T-helper 17 cell (primary cell): ENCODE data around the gene KHK. TPM values are rescaled to one million over a fixed set of nuclear protein-coding genes. Genes with fewer than 3 reads are reported as not detected.

Experiments used
- ATAC-seq: fragments of 150-1000 bp; cut with Tn5 transposase; 2 replicates; pipeline ENCODE4 v1.10.0; 2021; ENCODE audit warnings: mild to moderate bottlenecking, moderate library complexity
- DNase-seq, 3 donors: peaks; one replicate each; pipeline versions ENCODE4 v3.0.0 to v3.0.0-alpha.2; 2020 to 2021
- H3K9me3 ChIP-seq: one replicate; pipeline ENCODE4 v1.7.0; 2013; ENCODE audit warnings: low read length, mild to moderate bottlenecking; ENCODE audit not compliant: control insufficient read depth, poor library complexity, severe bottlenecking
- H3K27ac Mint-ChIP-seq: one replicate; pipeline ENCODE4 v1.8.0; 2022; ENCODE audit warnings: mild to moderate bottlenecking, moderate library complexity, mixed read lengths
- H3K27me3 Mint-ChIP-seq: one replicate; pipeline ENCODE4 v1.8.0; 2022; ENCODE audit warnings: mixed read lengths
- H3K36me3 Mint-ChIP-seq: one replicate; pipeline ENCODE4 v1.8.0; 2022; ENCODE audit warnings: low read depth, mixed read lengths
- H3K4me1 Mint-ChIP-seq: one replicate; pipeline ENCODE4 v1.8.0; 2022; ENCODE audit warnings: mild to moderate bottlenecking, mixed read lengths
- H3K4me3 Mint-ChIP-seq: one replicate; pipeline ENCODE4 v1.8.0; 2022; ENCODE audit warnings: mild to moderate bottlenecking, moderate library complexity, mixed read lengths
- total RNA-seq, 4 donors: library from RNA in 2 of 4; stranded (reverse) in 2 of 4; gene quantifications; one replicate each; pipeline ENCODE4 v1.2.3 and lab custom pipeline; 2022 to 2026

Gene KHK
- total RNA-seq, 2 donors from 2014 or later = 4.5 to 5.4 TPM

- peak; percentile 86 to 96 (median 93) for DNase-seq
- Mint-ChIP-seq H3K36me3 (peaks cover 3% of the 10 kb centered on the region), H3K27ac (peak within 1 kb of the TSS; percentile 98), H3K4me3 (peak within 1 kb of the TSS; percentile 86), H3K27me3 (peaks cover 5% of the 10 kb centered on the region), H3K4me1 (peaks cover 32% of the 10 kb centered on the region)
- peak; percentile 79 for ATAC-seq
- no peaks in the 10 kb centered on the region for H3K9me3 ChIP-seq
Measured at GRCh38 chr2:27050996-27051901, 35.3 kb upstream of the KHK start, which contains the start of gene AGBL5. TSS of gene AGBL5 (plus strand) at chr2:27051668. CDS start at chr2:27052959, 1,291 bp downstream.

DNA sequence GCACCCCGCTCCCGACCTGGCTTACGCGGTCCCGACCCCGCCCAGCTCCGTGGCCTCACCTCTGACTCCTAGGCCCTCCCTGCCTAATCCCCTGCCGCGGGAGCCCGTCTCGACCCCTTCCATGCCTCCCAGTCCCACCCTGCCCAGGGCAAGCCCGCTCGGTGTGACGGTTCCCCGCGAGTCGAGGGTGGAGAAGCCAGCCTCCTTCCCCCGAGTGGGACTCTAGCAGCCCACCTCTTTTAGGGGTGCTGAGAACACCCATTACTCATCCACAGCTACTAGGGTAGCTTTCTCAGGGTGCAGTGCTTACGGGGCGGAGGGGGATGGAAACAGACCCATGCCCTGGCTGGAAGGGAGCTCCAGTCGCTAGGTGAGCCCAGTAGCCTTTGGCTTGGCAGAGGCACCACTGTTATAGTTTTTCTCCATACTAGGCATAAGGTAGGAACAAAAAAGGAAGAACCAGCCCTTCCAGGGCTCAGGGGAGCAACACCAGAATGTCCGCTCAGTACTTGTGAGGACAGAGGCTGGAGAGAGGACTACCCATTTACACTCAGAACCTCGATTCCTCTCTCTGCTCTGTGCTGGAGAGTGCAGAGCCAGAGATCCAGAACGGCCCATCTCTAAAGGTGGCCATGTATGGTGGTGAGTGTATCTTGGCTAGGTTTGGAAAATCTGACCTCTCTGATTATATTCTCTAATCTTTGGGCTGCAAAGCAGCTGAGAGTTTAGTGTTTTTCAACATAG lies 34.5 kb upstream of the KHK start:
- Mint-ChIP-seq H3K4me1 (peaks cover 32% of the 10 kb centered on the region), H3K27me3 (peaks cover 5% of the 10 kb centered on the region), H3K4me3 (peak overlapping the region; percentile 86), H3K36me3 (peaks cover 3% of the 10 kb centered on the region), H3K27ac (peak overlapping the region; percentile 98)
- ATAC-seq (no peak), DNase-seq (peak in 1 of 3 donors; percentile 27)
- no peaks in the 10 kb centered on the region for H3K9me3 ChIP-seq

DNA sequence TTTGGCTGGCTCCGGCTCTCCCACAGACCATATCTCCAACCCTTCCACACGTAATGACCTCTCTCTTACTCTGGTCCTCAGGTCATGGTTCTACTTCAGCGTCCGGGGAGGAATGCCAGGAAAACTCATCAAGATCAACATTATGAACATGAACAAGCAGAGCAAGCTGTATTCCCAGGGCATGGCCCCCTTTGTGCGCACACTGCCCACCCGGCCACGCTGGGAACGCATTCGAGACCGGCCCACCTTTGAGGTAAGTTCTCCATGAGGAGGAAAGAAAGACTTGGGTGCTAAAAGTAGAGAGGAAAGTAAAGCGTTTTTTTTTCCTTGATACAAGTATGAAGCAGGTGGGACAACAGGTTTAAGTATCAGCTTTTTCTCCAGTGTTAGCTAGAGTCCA lies 33.3 kb upstream of the KHK start:
- Mint-ChIP-seq H3K36me3 (peaks cover 3% of the 10 kb centered on the region), H3K4me1 (peaks cover 30% of the 10 kb centered on the region), H3K4me3 (no peak overlapping the region), H3K27me3 (peaks cover 5% of the 10 kb centered on the region), H3K27ac (peak overlapping the region; percentile 79)
- no peaks in the 10 kb centered on the region for H3K9me3 ChIP-seq
- DNase-seq (no peak), ATAC-seq (no peak)

DNA sequence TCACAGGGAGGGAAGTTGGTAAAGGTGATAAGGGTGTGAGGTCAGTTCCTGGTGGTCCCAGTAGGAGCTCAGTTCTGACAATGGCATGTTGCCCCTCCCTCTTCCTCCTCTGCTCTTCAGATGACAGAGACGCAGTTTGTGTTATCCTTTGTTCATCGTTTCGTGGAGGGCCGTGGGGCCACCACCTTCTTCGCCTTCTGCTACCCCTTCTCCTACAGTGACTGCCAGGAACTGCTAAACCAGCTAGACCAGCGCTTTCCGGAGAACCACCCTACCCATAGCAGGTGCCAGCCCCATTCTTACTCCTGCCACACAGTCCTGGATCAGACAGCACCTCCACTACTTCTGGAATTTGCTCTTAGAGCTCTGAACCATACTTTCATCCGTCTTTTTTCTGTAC lies 32.8 kb upstream of the KHK start:
- Mint-ChIP-seq H3K27ac (peak overlapping the region; percentile 79), H3K4me1 (peaks cover 30% of the 10 kb centered on the region), H3K36me3 (peaks cover 3% of the 10 kb centered on the region)

GRCh38 chr2:27054721-27055120 lies 31.9 kb upstream of the KHK start:
- no peaks in the 10 kb centered on the region for H3K9me3 ChIP-seq
- H3K4me3 Mint-ChIP-seq = no peak overlapping the region
- no peak overlapping the region for H3K27ac Mint-ChIP-seq
- H3K27me3 Mint-ChIP-seq = peaks cover 5% of the 10 kb centered on the region
- H3K36me3 Mint-ChIP-seq = peaks cover 3% of the 10 kb centered on the region
- ATAC-seq (no peak), DNase-seq (no peak)
- peaks cover 26% of the 10 kb centered on the region for H3K4me1 Mint-ChIP-seq

More for the DNA sequence above, 32.8 kb upstream of the KHK start:
- Mint-ChIP-seq H3K27me3 (peaks cover 5% of the 10 kb centered on the region), H3K4me3 (peak overlapping the region; percentile 41)
- H3K9me3 ChIP-seq = no peaks in the 10 kb centered on the region
- ATAC-seq (no peak), DNase-seq (no peak)

DNA sequence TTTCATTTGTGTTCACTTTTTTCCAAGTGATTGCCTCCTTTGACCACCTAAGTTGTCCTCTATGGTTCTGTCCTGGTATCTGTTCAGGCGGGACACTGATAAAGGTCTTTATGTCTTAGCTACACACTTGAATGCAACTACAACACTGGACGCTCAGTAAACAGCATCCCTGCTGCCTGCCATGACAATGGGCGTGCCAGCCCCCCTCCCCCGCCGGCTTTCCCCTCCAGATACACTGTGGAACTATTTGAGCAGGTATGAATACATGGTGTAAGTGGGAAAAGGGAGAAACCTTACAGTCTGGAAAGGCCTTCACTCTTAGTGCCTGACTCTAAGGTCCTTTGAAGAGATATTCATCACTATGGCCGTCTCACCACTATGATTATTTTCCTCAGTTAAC lies 29.4 kb upstream of the KHK start:
- no peaks in the 10 kb centered on the region for H3K9me3 ChIP-seq

DNA sequence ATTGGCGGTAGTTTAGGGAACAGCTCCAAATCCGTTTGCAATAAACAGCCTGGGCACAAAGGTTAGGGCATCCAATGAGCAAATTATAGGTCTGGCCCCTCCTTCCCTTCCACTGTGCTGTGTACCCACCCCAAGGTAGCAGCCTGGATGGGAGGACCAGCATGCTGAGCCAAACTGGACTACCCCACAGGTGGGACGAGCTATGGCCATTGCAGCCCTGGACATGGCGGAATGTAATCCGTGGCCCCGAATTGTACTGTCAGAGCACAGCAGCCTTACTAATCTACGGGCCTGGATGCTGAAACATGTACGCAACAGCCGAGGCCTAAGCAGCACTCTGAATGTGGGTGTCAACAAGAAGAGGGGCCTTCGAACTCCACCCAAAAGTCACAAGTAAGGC lies 28.4 kb upstream of the KHK start:
- Mint-ChIP-seq H3K36me3 (peaks cover 2% of the 10 kb centered on the region), H3K4me3 (no peak overlapping the region), H3K4me1 (peaks cover 14% of the 10 kb centered on the region), H3K27ac (no peak overlapping the region), H3K27me3 (no peaks in the 10 kb centered on the region)
- no peaks in the 10 kb centered on the region for H3K9me3 ChIP-seq
- no peak for ATAC-seq
- DNase-seq = no peak

More for the DNA sequence above, 29.4 kb upstream of the KHK start:
- DNase-seq (no peak), ATAC-seq (no peak)
- no peak overlapping the region for H3K27ac Mint-ChIP-seq
- no peaks in the 10 kb centered on the region for H3K27me3 Mint-ChIP-seq
- peaks cover 2% of the 10 kb centered on the region for H3K36me3 Mint-ChIP-seq
- no peak overlapping the region for H3K4me3 Mint-ChIP-seq
- peaks cover 12% of the 10 kb centered on the region for H3K4me1 Mint-ChIP-seq

DNA sequence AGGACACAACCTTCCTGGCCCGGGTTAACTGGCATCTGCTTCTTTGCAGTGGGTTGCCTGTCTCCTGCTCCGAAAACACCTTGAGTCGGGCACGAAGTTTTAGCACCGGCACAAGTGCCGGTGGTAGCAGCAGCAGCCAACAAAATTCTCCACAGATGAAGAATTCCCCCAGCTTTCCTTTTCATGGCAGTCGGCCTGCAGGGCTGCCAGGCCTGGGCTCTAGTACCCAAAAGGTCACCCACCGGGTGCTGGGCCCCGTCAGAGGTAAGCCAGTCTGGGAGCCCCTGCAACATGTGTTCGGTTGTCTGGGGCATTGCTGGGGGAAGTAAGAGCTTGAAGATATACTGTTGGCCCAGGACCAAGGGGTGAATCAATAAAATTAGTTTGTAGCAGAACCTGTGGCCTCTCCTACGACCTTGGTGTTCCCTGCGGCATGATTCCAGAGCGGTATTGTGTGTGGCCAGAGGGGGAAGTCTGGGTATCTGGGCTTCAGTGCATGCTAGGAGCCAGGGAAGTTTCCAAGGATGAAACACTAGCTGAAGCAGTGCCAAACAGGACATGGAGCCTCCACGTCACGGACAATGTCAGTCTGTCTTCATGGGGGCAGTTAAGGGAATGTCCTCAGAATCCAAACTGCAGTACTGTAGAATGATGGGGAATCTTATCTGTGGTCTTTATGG lies 27.3 kb upstream of the KHK start:
- Mint-ChIP-seq H3K36me3 (no peaks in the 10 kb centered on the region), H3K27ac (no peak overlapping the region), H3K4me1 (peaks cover 9% of the 10 kb centered on the region), H3K27me3 (no peaks in the 10 kb centered on the region), H3K4me3 (no peak overlapping the region)
- H3K9me3 ChIP-seq = no peaks in the 10 kb centered on the region
- DNase-seq (no peak), ATAC-seq (no peak)

GRCh38 chr2:27060323-27060722 lies 26.2 kb upstream of the KHK start:
- H3K9me3 ChIP-seq = no peaks in the 10 kb centered on the region
- Mint-ChIP-seq H3K36me3 (no peaks in the 10 kb centered on the region), H3K27ac (no peak overlapping the region), H3K4me3 (no peak overlapping the region), H3K4me1 (peaks cover 5% of the 10 kb centered on the region), H3K27me3 (no peaks in the 10 kb centered on the region)
- no peak for DNase-seq
- no peak for ATAC-seq

DNA sequence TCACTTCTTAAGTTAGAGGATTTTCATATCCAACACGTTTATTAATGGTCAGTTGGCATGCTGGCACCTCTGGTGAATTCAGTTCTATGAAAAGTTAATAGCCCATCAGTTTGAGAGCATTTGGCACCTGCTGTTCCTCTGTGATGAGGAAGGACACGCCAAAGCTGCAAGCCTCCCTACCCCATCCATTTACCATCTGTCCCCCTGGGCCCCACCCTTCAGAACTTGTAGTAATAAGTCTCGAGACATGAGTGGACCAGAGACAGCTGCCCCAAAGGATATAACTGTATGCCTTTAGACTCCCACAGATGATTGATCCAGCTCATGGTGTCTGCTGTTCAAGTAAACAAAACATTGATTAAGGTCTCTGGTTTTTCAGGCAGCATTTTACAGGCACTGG lies 21.4 kb upstream of the KHK start:
- no peak overlapping the region for H3K27ac Mint-ChIP-seq
- DNase-seq = no peak
- H3K4me1 Mint-ChIP-seq = peaks cover 27% of the 10 kb centered on the region
- peaks cover 5% of the 10 kb centered on the region for H3K36me3 Mint-ChIP-seq
- no peaks in the 10 kb centered on the region for H3K9me3 ChIP-seq
- no peaks in the 10 kb centered on the region for H3K27me3 Mint-ChIP-seq
- no peak overlapping the region for H3K4me3 Mint-ChIP-seq
- no peak for ATAC-seq

- no peaks in the 10 kb centered on the region for H3K9me3 ChIP-seq
- peaks cover 5% of the 10 kb centered on the region for H3K36me3 Mint-ChIP-seq
- ATAC-seq (no peak), DNase-seq (no peak)
- H3K27me3 Mint-ChIP-seq = no peaks in the 10 kb centered on the region
- peaks cover 34% of the 10 kb centered on the region for H3K4me1 Mint-ChIP-seq
- H3K27ac Mint-ChIP-seq = no peak overlapping the region
- H3K4me3 Mint-ChIP-seq = no peak overlapping the region
Measured at GRCh38 chr2:27067385-27067784, 19.2 kb upstream of the KHK start.

- Mint-ChIP-seq H3K27ac (peak overlapping the region; percentile 96), H3K36me3 (peaks cover 5% of the 10 kb centered on the region), H3K4me3 (peak overlapping the region; percentile 58), H3K27me3 (no peaks in the 10 kb centered on the region), H3K4me1 (peaks cover 34% of the 10 kb centered on the region)
- ATAC-seq (no peak), DNase-seq (no peak)
- no peaks in the 10 kb centered on the region for H3K9me3 ChIP-seq
Measured at GRCh38 chr2:27069436-27069835, 17.1 kb upstream of the KHK start.
